GM19463 (cell line): Measurements from ENCODE around the gene ID2.
A peak's percentile ranks its signal among the peaks of the same experiment; 100 is the strongest.

Source experiments
- ATAC-seq: cut with Tn5 transposase; IDR thresholded peaks from one replicate; pipeline ENCODE4 v1.9.1; 2021; ENCODE audit warnings: mild to moderate bottlenecking, moderate library complexity; ENCODE audit not compliant: unreplicated experiment

ID2 gene

DNA sequence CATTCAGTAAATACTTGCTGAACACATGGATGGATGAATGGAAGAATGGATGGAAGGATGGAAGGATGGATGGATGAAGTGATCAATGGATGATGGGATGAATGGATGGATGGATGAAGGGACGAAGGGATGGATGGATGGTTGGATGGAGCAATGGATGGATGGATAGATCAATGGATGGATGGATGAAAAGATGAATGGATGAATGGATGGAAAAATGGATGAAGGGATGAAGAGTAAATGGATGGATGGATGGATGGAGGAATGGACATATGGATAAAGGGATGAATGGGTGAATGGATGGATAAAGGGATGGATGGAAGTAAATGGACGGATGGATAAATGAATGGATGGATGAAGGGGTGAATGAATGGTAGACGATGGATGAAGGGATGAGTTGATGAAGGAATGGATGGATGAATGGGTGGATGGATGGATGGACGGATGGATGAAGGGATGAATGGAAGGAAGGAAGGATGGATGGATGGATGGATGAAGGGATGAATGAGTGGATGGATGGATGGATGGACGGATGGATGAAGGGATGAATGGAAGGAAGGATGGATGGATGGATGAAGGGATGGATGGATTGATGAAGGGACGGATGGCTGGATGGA is 13.9 kb upstream of the ID2 start:
- ATAC-seq, result no peak

DNA sequence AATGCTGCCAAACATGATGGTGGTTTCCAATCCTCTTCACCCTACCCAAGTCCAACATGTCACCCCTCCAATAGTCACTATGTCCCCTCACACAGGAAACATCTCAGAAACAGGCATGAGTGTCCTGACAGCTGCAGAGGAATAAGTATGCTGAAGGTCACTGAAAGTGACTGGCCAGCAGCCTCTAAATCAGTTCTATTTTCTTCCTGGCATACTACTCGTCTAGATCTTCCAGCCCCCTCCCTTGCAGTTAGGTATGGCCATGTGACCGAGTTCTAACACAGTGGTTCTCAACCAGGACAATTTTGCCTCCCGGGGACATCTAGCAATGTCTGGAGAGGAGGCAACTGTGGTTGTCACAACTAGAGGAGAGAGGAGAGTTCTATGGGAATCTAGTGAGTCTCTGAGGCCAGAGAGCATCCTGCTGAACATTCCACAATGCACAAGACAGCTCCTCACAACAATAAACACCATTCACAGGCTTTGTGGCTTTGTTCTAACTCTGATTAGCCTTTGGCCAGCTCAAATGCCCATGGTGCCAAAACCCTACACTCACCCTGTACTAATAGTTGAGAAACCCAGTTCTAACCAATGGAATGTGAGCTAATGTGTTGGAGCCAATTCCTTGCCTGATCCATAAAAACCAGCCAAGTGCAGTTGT is 12.6 kb upstream of the ID2 start:
- ATAC-seq, result no peak

DNA sequence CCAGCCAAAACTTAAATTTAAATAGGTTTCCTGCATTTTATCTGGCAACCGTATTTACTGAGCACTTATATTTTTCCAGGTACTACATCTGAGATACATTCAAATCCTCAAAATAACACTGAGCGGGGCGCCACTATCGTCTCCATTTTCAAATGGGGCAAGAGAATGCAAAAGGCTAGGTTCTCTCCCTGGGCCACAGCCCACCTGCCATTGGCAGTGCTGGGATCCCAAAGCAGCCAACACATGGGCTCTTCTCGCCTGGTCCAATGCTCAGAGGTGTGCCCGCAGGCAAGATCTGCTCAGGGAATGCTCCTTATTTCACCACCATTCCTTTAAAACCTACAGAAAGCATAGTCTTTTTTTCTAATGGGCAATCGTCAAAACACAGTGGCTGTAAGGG is 11.3 kb upstream of the ID2 start:
- no peak for ATAC-seq

GRCh38 chr2:8671176-8671575 is 10.7 kb upstream of the ID2 start:
- ATAC-seq, result no peak

- ATAC-seq, result no peak
These were observed 10.1 kb upstream of the ID2 start for GRCh38 chr2:8671802-8672201.

DNA sequence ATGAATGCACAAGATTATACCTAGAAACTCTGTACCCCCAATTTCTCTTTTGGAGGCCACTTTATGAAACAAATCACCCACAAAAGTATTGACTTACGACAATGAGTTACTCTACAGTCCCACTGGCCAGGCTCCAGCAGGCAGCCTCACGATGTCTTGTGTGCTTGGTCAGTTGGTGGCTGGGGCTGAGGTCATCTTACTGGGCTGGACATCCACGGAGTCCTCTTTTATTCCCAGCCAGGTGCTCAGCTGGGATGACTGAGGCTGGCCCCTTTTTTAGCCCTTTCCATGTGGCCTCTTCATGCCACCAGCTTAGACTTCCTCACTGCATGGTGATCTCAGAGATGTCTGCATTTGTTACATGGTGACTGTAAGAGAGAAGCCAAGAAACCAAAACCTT is 8.9 kb upstream of the ID2 start:
- no peak for ATAC-seq

- no peak for ATAC-seq
These were observed 8.5 kb upstream of the ID2 start for GRCh38 chr2:8673381-8673780.

- no peak for ATAC-seq
These were observed 7.3 kb upstream of the ID2 start for GRCh38 chr2:8674420-8675009.

DNA sequence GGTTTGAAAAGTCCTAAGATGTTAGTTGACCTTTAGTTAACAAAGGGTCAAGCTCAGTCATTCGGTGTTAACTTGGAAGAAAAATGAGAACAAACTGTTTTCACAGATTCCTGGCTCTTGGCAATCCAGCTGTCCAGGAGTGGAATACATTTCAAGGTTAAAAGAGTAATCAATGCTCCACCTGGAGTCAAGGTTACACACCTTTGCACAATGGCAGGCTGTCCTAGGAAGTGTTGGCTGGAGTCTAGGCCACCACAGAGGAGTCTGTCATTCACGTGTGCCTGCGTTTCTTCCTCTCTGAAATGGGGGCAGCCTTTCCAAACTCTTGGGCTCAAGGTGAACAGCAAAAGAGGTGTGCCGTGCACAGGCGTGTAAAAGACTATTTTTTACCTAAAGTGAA is 6.3 kb upstream of the ID2 start:
- no peak for ATAC-seq

DNA sequence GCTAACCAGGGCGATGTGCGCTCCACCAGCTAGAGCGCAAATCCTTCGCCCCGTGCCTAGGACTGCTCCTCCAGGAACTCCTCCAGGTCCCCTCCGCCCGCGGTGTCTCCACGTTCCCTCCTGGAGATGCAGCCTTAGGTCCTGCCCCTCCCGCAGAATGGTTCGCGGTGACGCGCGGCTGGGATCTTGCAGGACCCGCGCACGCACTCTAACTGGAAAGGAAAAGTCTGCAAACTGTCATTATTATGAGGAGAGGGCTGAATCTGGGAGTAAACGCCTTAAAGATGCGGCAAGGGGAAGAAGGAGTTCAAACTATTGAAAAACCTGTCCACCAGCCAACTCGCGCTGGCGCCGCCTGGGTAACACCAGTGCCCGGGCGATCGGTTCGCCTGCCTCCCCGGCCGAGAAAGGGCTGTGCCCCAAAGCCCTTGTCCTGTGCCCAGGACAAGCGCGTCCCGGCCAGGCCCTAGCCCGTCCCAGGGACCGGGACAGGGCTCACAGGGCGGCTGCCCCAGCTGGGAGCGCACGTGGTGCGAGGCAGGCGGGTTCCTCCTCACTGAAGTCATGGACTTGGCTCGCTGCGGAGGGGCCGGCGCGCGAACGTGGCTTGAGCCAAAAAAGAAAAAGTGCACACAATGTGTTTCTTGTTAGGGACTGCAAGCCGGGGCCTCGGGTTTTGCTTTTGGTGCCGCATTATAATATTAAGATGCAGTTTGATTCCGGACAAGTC is 5.5 kb upstream of the ID2 start:
- ATAC-seq, result no peak

DNA sequence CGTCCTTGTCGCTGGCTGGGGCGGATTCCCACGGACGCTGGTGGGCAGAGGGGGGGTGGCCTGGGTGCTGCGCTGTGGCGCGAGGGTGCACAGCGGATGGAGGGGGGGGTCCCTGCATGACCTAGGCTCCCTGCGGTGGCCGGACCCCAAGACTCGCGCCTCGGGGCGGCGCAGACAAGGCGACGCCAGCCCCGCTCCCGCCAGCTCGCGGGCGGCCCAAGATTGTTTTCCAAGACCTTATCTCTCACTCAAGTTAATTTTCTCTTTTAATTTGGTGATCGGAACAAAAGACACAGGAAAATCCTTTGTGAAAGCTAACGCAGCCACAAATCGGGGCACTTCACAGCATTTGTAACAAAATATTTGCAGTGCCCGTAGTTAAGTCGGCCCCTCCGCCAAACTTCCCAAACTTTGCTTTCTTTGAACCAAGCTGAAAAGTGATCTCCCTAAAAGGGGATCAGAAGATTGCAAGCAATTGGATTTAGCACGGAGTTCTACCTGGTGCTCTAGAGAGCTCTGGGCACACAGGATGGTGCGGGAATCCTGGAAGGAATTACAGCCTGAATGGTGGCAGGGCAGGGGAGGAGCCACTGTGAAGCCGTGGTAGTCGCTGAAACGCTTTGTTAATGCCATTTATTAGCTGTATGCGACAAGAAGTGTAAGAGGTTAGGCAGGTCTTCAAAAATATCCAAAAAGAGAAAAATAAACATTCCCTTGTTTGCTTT is 4.8 kb upstream of the ID2 start:
- ATAC-seq, result no peak

DNA sequence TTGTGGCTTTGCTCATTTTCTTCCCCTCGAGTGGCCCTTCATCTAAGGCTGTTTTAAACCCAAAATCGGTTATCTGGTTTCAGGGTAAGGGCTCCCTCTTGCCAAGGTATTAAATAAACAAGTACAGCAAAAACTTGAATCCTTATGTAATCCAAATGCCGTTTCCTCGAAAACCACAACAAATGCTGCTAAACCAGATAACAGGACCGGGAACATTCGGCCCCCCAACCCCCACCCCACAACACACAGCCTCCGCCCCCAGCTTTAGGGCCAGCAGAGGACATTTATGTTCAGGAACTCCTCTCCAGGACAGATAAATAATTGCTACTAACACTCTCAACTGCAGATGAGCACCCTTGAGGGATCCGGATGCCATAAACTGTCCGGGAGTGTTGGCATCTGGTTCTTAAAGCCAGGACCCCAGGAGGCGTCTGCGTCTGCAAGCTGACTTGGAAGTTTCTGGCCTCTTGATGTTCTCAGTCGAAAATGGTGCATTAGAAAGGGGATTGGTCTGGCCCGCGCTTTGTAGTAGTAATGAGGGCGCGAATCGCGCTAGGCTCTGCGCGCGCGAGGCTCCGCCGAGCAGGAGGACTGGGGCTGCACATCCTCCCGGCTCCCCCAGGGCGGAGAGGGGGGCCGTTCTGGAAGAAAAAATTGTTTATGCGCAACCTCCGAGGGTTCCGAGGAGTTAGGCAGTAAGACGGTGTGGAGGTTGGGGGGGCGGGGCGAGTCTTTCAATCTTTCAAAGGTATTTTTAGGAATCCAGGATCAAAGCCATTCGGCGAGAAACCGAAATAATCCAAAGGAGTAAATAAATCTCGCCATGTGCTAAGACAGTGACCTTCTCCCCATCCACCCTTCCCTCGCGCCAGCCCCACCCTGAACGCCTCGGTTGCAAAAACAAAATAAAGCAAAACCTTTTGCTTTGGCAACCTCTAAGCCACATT is 3.9 kb upstream of the ID2 start:
- no peak for ATAC-seq

DNA sequence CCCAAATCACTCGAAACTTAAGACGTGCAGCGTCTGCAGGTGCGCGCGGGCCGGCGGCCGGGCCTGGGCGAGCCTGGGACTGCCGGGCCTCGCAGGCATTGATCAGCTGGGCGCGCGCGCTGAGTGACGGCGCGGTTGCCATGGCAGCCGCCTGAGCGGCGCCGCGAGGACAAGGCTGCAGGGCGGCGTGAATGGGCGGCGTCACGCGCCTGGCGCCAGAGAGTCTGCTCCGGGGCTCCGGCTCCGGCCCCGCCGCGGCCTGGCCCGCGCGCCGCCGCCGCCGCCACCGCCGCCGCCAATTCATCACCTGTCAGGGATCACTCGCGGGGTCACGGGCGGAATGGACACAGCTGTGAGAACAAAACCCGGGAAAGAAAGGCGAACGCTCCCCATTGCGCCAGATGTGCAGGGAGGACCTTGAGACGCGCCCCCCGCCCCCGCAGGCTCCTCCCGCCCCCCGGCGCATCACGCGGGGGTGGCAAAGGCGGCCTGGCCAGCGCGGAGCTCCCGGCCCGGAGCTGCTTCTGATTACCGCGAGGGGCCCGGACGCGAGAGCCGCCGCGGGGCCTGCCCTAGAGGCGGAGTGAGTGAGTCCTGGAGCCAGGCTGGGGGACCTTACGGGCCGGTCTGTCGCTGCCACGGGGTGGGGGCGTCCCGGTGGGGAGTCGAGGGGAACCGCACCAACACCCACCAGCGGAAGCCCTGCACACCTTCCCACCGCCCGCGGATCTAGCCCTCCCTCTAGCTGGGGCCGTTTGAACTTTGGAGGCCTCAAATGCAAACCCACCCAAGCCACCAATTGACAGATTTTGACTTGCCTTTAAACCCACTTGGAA is 2.9 kb upstream of the ID2 start:
- peak; percentile 64 for ATAC-seq

DNA sequence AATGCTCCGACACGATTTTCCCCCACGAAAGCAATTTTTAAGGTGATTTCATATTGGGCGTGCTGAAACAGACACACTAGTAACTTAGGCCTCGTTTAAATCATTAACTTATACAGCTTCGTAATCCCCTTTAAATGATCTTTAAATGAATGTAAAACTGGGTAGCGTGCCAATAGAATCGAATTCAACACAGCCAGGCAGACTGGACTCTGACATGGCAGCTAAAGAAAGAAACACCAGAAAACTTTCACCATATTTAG is 2.4 kb upstream of the ID2 start:
- ATAC-seq, result no peak

GRCh38 chr2:8679827-8680731 is 1.8 kb upstream of the ID2 start:
- ATAC-seq, result no peak

DNA sequence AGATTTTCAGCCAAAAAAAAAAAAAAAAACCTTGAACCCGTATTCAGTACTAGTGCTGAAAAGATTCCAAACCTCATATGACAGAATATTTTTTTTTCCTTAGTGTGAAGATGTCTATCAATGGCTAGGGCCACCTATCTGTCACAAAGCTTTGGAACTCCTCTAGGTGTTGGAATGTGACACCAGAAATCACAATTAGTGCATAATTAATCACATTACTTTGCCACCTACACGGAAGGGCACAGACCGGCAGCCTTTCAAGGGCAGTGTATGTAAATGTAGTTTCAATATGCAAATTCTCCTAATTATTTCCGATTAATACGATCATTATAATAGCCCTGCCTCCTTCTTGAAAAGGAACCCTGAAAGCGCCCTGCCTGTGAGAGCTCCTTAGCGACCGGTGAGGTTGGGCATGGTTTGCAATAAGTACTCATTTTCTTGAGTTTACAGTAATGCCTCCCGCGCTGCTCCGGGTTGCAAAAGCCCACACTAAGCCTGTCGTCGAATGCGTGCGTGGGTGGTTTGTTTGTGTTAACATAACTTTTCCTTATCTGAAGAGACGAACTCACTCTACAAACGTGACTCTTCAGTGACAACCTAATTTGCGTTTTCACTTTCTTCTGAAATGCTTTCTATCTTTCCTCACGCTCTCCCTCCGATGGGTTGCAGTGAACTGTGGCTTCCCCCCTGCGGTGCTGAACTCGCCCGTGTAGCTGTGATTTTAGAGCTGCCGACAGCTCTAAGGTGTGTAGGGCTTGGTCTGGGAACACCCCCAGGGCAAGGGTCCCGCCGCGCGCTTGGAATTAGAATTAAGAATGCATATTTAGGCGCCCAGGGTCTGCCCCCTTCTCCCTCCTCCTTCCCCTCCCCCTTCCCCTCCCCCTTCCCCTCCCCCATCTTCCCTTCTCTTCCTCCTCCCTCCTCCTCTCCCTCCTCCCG is 765 bp upstream of the ID2 start:
- ATAC-seq, result no peak
